IPS DF 6.9 (cell line): ENCODE results near the gene MIGA1.
A peak's percentile ranks its signal among the peaks of the same experiment; 100 is the strongest.
"Not testable (repeated sequence)": the region's sequence is repeated elsewhere in the genome, so short reads cannot be mapped to it uniquely, and the experiment has no call there.

ENCODE experiments used
- DNase-seq: peaks from one replicate; pipeline ENCODE4 v3.0.0-alpha.2; 2013; ENCODE audit warnings: low read depth, low spot score
- H3K27ac ChIP-seq: one replicate; pipeline ENCODE4 v1.5.1; 2013; ENCODE audit warnings: low read length, control low read depth
- H3K27me3 ChIP-seq: 2 replicates; pipeline ENCODE4 v1.6.1; 2013; ENCODE audit warnings: mild to moderate bottlenecking, low read length; ENCODE audit not compliant: control insufficient read depth, insufficient read depth
- H3K36me3 ChIP-seq: 2 replicates; pipeline ENCODE4 v1.6.1; 2013; ENCODE audit warnings: low read length; ENCODE audit not compliant: control insufficient read depth, insufficient read depth
- H3K4me1 ChIP-seq: 2 replicates; pipeline ENCODE4 v1.6.1; 2013; ENCODE audit warnings: low read length; ENCODE audit not compliant: control insufficient read depth, insufficient read depth
- H3K4me3 ChIP-seq: 2 replicates; pipeline ENCODE4 v1.5.1; 2013; ENCODE audit warnings: mild to moderate bottlenecking, low read length
- H3K9me3 ChIP-seq: 2 replicates; pipeline ENCODE4 v1.6.1; 2013; ENCODE audit warnings: low read length, inconsistent platforms; ENCODE audit not compliant: control insufficient read depth, insufficient read depth
- WGBS: extraction: QIAGEN DNeasy Blood & Tissue Kit; methylation state at CpG from one replicate; pipeline ENCODE4 v1.1.7; 2013; ENCODE audit warnings: mixed read lengths, missing lambda C conversion rate; ENCODE audit not compliant: insufficient read length, insufficient coverage; 5-methylcytosine and 5-hydroxymethylcytosine counted together

MIGA1 gene

GRCh38 chr1:77759071-77760028 is 20.1 kb upstream of the MIGA1 start, which contains the start of gene USP33:
Gene USP33 (minus strand): TSS chr1:77759852. CDS start chr1:77741697, 18,155 bp downstream.
- Histone ChIP-seq H3K4me1 (no peaks in the 10 kb centered on the region), H3K4me3 (peak within 1 kb of the TSS; percentile 93), H3K27ac (no peak within 1 kb of the TSS), H3K9me3 (no peaks in the 10 kb centered on the region), H3K27me3 (no peaks in the 10 kb centered on the region), H3K36me3 (no peaks in the 10 kb centered on the region)
- WGBS = no CpG with 5 or more reads among the region's 79 CpGs
- peak; percentile 77 for DNase-seq

GRCh38 chr1:77762072-77762476 is 17.4 kb upstream of the MIGA1 start:
- no CpG with 5 or more reads among the region's 1 CpG for WGBS
- Histone ChIP-seq H3K4me3 (no peak overlapping the region), H3K4me1 (no peaks in the 10 kb centered on the region), H3K9me3 (no peaks in the 10 kb centered on the region), H3K27ac (no peak overlapping the region), H3K36me3 (no peaks in the 10 kb centered on the region), H3K27me3 (no peaks in the 10 kb centered on the region)
- DNase-seq = no peak

- H3K9me3 ChIP-seq = no peaks in the 10 kb centered on the region
- DNase-seq = no peak
- H3K4me3 ChIP-seq = no peak overlapping the region
- H3K27ac ChIP-seq = no peak overlapping the region
- H3K4me1 ChIP-seq = no peaks in the 10 kb centered on the region
- no CpG with 5 or more reads among the region's 4 CpGs for WGBS
- no peaks in the 10 kb centered on the region for H3K27me3 ChIP-seq
- no peaks in the 10 kb centered on the region for H3K36me3 ChIP-seq
Measured at GRCh38 chr1:77768006-77768405, 11.4 kb upstream of the MIGA1 start.

- DNase-seq = no peak
- no peak overlapping the region for H3K27ac ChIP-seq
- WGBS = no CpG with 5 or more reads among the region's 7 CpGs
Measured at GRCh38 chr1:77776007-77776700, 3.3 kb upstream of the MIGA1 start.

GRCh38 chr1:77781683-77782082 is 2.2 kb downstream of the MIGA1 start:
- no peaks in the 10 kb centered on the region for H3K4me1 ChIP-seq
- no peaks in the 10 kb centered on the region for H3K9me3 ChIP-seq
- H3K36me3 ChIP-seq = no peaks in the 10 kb centered on the region; the same call in none of the 2 replicates
- H3K27ac ChIP-seq = no peak overlapping the region
- no peak overlapping the region for H3K4me3 ChIP-seq
- H3K27me3 ChIP-seq = no peaks in the 10 kb centered on the region
- no peak for DNase-seq
- no CpG with 5 or more reads among the region's 1 CpG for WGBS

More at GRCh38 chr1:77776007-77776700, 3.3 kb upstream of the MIGA1 start:
- Histone ChIP-seq H3K9me3 (no peaks in the 10 kb centered on the region), H3K4me1 (no peaks in the 10 kb centered on the region), H3K36me3 (no peaks in the 10 kb centered on the region), H3K27me3 (no peaks in the 10 kb centered on the region), H3K4me3 (no peak overlapping the region)

GRCh38 chr1:77783141-77783540 is 3.7 kb downstream of the MIGA1 start:
- no peaks in the 10 kb centered on the region; the same call in none of the 2 replicates for H3K36me3 ChIP-seq
- no peaks in the 10 kb centered on the region for H3K27me3 ChIP-seq
- H3K9me3 ChIP-seq = no peaks in the 10 kb centered on the region
- H3K27ac ChIP-seq = no peak overlapping the region
- WGBS = no CpG with 5 or more reads among the region's 2 CpGs
- no peaks in the 10 kb centered on the region for H3K4me1 ChIP-seq
- H3K4me3 ChIP-seq = no peak overlapping the region
- no peak for DNase-seq

- not testable (repeated sequence) for DNase-seq, H3K27ac ChIP-seq, H3K36me3 ChIP-seq, H3K4me3 ChIP-seq, H3K9me3 ChIP-seq, H3K27me3 ChIP-seq, H3K4me1 ChIP-seq
- WGBS = no CpG with 5 or more reads among the region's 2 CpGs
Measured at GRCh38 chr1:77786093-77786741, 6.8 kb downstream of the MIGA1 start.

GRCh38 chr1:77794550-77794949 is 15.1 kb downstream of the MIGA1 start:
- H3K36me3 ChIP-seq = no peaks in the 10 kb centered on the region
- H3K9me3 ChIP-seq = no peaks in the 10 kb centered on the region
- H3K4me3 ChIP-seq = no peak overlapping the region
- WGBS = no CpG with 5 or more reads among the region's 3 CpGs
- H3K27me3 ChIP-seq = no peaks in the 10 kb centered on the region
- H3K27ac ChIP-seq = no peak overlapping the region
- H3K4me1 ChIP-seq = no peaks in the 10 kb centered on the region
- no peak for DNase-seq

- H3K9me3 ChIP-seq = no peaks in the 10 kb centered on the region
- H3K4me1 ChIP-seq = no peaks in the 10 kb centered on the region
- H3K27me3 ChIP-seq = no peaks in the 10 kb centered on the region
- H3K27ac ChIP-seq = no peak overlapping the region
- whole genome bisulfite sequencing = no CpG with 5 or more reads among the region's 5 CpGs
- no peaks in the 10 kb centered on the region for H3K36me3 ChIP-seq
- DNase-seq = no peak
- H3K4me3 ChIP-seq = no peak overlapping the region
Measured at GRCh38 chr1:77796695-77797405, 17.4 kb downstream of the MIGA1 start.

GRCh38 chr1:77797991-77798390 is 18.5 kb downstream of the MIGA1 start:
- no peak overlapping the region for H3K4me3 ChIP-seq
- H3K27ac ChIP-seq = no peak overlapping the region
- DNase-seq = no peak
- H3K27me3 ChIP-seq = no peaks in the 10 kb centered on the region
- no peaks in the 10 kb centered on the region for H3K9me3 ChIP-seq
- H3K36me3 ChIP-seq = no peaks in the 10 kb centered on the region
- no peaks in the 10 kb centered on the region for H3K4me1 ChIP-seq
